ENCODE results near the gene DNAH5. TPM values are rescaled to one million over a fixed set of nuclear protein-coding genes. Genes with fewer than 3 reads are reported as not detected.
"Not testable (repeated sequence)": the region's sequence is repeated elsewhere in the genome, so short reads cannot be mapped to it uniquely, and the experiment has no call there.

DNAH5 gene
- total RNA-seq, 4 donors from 2014 or later, result 0.04 to 0.39 (median 0.20) TPM; not detected in 1

DNA sequence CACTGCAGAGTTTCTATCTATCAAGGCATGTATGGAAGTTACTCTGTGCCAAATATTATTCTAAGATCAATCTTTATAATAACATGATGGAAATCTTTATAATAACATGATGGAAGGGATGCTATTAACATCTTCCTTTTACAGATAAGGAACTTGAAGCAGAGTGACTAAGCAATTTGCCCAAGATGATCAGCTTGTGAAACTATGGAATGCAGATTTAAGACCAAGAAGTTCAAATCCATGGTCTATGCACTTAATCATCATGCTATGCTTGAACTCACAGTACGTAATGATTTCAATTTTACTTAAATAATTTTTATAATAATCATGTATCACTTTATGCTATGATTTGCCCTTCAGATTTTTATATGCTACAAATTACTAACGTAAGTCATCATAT is 123.1 kb downstream of the DNAH5 start:
- no peak overlapping the region for H3K4me3 ChIP-seq (ENCODE audit: low read depth, poor library complexity, severe bottlenecking)
- WGBS, 2 donors, result 87% methylated on average over 2 of the region's 2 CpGs
- TF ChIP-seq CTCF (IDR thresholded peaks at IDR 0.05) (no peak), POLR2A (IDR thresholded peaks at IDR 0.05) (no peak)
- DNase-seq (ENCODE audit: low spot score in 2 of 2), result no peak
- intact Hi-C loops (cut with DNase I; ENCODE audit: low total_unique reads), result no loop called here

DNA sequence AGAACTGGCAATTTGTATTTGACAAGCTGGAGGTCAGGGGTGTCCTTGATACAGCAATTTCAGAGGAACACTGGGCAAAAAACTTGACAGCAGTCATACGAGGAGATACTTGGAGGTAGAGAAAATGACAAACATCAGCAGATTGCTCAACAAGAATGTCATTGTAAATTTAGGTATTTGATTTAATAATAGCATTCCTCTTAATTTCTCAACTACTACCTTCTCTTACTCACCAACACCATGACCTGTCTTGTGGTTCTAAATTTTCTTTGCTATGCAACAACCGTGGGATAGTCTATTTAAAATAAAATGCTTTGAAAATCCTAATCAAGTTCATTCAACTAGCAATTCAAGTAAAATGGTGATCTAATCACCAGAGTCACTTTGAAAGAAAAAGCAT is 128.4 kb downstream of the DNAH5 start:
- H3K4me3 ChIP-seq (ENCODE audit: low read depth, poor library complexity, severe bottlenecking), result no peak overlapping the region
- TF ChIP-seq CTCF (IDR thresholded peaks at IDR 0.05) (no peak), POLR2A (IDR thresholded peaks at IDR 0.05) (no peak)
- 65% methylated on average over 2 of the region's 2 CpGs for WGBS, 2 donors
- intact Hi-C loops (cut with DNase I; ENCODE audit: low total_unique reads), result no loop called here
- DNase-seq (ENCODE audit: low spot score in 2 of 2), result no peak

GRCh38 chr5:13814301-13814700 is 130.2 kb downstream of the DNAH5 start:
- intact Hi-C loops (cut with DNase I; ENCODE audit: low total_unique reads), result no loop called here
- TF ChIP-seq POLR2A (IDR thresholded peaks at IDR 0.05) (no peak), CTCF (IDR thresholded peaks at IDR 0.05) (no peak)
- no peak for DNase-seq (ENCODE audit: low spot score in 2 of 2)
- WGBS, 2 donors, result 58 to 72% methylated on average over 1 of the region's 1 CpG
- H3K4me3 ChIP-seq (ENCODE audit: low read depth, poor library complexity, severe bottlenecking), result no peak overlapping the region

- no peak for TF ChIP-seq CTCF (IDR thresholded peaks at IDR 0.05)
- intact Hi-C loops (cut with DNase I; ENCODE audit: low total_unique reads), result no loop called here
- WGBS, 2 donors, result 47 to 63% methylated on average over 30 of the region's 30 CpGs
- no peak for DNase-seq (ENCODE audit: low spot score in 2 of 2)
- no peak overlapping the region for H3K4me3 ChIP-seq (ENCODE audit: low read depth, poor library complexity, severe bottlenecking)
Measured at GRCh38 chr5:13809921-13810320, 134.6 kb downstream of the DNAH5 start.

DNA sequence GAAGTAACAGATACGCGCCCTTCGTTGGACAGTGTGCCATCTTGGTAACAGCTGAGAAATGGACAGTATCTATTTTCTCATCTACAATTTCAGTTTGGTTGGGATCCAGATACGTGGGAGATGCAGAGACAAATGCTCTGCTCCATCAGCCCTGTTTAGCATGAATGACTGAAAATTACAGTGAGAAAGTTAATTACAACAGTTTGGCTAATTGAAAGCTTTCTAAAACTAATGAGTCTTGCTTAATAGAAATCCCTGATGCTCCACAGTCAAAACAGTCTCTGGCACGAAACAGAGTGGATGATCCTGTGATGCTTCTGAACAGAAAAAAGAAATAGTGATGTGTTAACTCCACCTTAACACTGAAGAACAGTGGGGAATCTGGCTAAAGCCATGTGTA is 140.2 kb downstream of the DNAH5 start:
- DNase-seq (ENCODE audit: low spot score in 2 of 2), result no peak
- no peak overlapping the region for H3K4me3 ChIP-seq (ENCODE audit: low read depth, poor library complexity, severe bottlenecking)
- intact Hi-C loops (cut with DNase I; ENCODE audit: low total_unique reads), result no loop called here
- WGBS, 2 donors, result 80 to 88% methylated on average over 5 of the region's 5 CpGs
- TF ChIP-seq CTCF (IDR thresholded peaks at IDR 0.05) (no peak), POLR2A (IDR thresholded peaks at IDR 0.05) (no peak)

GRCh38 chr5:13798569-13798968 is 145.9 kb downstream of the DNAH5 start:
- WGBS, 2 donors, result 94 to 97% methylated on average over 2 of the region's 2 CpGs
- intact Hi-C loops (cut with DNase I; ENCODE audit: low total_unique reads), result not testable (repeated sequence)

More at GRCh38 chr5:13798569-13798968, 145.9 kb downstream of the DNAH5 start:
- DNase-seq (ENCODE audit: low spot score in 2 of 2); H3K4me3 ChIP-seq (ENCODE audit: low read depth, poor library complexity, severe bottlenecking): not testable (repeated sequence)

Measured in lower leg skin (tissue), 4 donors.